ENCODE results near the gene PAX2. TPM values are rescaled to one million over a fixed set of nuclear protein-coding genes. Genes with fewer than 3 reads are reported as not detected.

The PAX2 gene
- total RNA-seq, 1 experiment from 2014 or later = not detected

DNA sequence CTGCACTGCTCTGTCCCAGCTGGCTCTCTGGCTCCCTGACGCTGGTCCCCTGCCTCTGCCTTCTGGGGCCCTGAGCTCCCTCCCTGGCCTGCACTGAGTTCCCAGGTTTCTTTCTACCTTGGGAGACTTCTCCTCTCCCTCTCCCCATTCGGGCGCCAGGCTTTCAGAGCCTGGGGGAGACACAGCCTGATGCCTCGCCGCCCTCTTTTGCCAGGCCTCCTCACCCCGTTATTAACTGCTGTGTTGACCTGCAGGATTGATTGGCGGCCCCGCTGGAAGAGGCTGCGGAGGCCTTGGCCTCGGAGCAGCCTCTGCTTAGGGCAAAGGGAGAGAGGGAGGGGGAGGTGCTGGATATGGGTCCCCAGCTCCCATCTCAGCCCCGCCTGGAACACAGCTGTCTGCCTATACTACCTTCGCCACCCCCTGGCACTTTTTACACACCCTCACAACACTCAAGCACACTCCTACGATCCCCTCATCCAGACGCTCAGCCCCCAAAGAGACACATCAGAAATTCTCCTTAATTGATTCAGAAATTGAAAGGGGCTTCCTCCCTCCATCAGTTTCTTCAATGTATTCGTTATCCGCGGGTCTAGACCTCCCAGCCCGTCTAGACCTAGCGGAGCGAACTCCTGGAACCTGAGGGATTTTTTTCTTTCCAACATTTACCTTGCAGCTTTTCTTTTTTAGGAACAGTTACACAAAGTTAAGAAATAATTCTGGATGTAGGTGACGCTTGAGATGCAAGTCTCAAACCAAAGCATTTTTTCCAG, 7.1 kb upstream of the PAX2 start:
- Histone ChIP-seq H2AFZ (no peak overlapping the region), H3K79me2 (ENCODE audit: low read depth) (no peaks in the 10 kb centered on the region), H3K27me3 (ENCODE audit: insufficient read depth, low read depth) (peaks cover 60% of the 10 kb centered on the region), H3K4me2 (no peak overlapping the region), H4K20me1 (ENCODE audit: insufficient read depth) (no peaks in the 10 kb centered on the region), H3K27ac (no peak overlapping the region), H3K9me2 (ENCODE audit: insufficient read depth) (no peaks in the 10 kb centered on the region), H3F3A (ENCODE audit: insufficient read depth, low read depth) (no peaks in the 10 kb centered on the region), H3K9me3 (ENCODE audit: insufficient read depth, low read depth) (no peaks in the 10 kb centered on the region), H3K4me3 (no peak overlapping the region), H3K4me1 (replicated peaks; ENCODE audit: insufficient read depth) (no peaks in the 10 kb centered on the region), H3K36me3 (ENCODE audit: low read depth) (no peaks in the 10 kb centered on the region)
- no TSS peak for BruUV-seq (replicated peaks)
- intact Hi-C loops (cut with micrococcal nuclease; ENCODE audit: unreplicated experiment) = no loop called here
- CTCF ChIA-PET = no interaction called here
- POLR2A ChIA-PET (ENCODE audit: unreplicated experiment) = no interaction called here
- no peak for TF ChIP-seq EZH2 (IDR thresholded peaks at IDR 0.05; ENCODE audit: low read depth)
- TF ChIP-seq, protein P1, sequence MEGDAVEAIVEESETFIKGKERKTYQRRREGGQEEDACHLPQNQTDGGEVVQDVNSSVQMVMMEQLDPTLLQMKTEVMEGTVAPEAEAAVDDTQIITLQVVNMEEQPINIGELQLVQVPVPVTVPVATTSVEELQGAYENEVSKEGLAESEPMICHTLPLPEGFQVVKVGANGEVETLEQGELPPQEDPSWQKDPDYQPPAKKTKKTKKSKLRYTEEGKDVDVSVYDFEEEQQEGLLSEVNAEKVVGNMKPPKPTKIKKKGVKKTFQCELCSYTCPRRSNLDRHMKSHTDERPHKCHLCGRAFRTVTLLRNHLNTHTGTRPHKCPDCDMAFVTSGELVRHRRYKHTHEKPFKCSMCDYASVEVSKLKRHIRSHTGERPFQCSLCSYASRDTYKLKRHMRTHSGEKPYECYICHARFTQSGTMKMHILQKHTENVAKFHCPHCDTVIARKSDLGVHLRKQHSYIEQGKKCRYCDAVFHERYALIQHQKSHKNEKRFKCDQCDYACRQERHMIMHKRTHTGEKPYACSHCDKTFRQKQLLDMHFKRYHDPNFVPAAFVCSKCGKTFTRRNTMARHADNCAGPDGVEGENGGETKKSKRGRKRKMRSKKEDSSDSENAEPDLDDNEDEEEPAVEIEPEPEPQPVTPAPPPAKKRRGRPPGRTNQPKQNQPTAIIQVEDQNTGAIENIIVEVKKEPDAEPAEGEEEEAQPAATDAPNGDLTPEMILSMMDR (conservative IDR thresholded peaks at IDR 0.05) = no peak
- no peak for DNase-seq

DNA sequence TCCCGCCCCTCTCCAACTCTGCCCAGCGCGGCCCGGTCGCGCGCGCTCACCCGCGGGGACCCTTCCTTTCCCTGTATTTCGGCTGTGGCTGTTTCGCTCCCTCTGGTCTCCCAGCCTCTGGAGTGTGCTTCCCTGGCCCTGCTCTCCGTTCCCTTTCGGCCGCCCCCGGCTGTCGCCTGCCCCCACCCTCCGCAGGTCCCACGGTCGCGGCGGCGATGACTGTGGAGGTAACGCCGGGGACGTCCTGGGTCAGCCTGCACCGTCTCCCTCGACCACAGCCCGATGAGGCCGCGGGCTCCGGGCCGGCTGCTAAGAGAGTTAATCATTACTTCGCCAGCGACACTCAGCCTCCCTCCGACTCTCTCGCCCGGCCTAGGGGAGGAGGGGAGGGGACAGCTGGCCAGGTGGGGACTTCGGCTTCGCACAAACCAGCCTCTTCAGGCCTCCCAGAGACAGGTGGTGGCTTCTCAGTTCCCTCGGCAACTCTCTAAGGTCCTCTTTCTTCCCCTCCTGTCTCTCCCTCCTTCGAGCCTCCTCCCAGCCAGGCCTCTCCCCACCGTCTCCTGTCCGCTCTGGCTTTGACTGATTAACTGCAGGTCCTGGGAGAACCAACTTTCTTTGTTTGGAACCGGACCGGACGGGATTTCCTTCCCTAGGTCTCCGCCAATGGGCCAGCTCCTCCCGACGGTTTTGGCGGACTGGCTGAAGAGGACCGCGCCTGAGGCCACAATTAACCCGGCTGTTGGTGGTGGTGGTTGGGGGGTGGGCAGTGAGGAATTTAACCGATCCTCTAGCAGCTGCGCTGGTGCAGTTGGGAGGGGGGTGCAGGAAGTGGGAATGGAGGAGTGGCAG, 5.6 kb upstream of the PAX2 start:
- no peaks in the 10 kb centered on the region for H3K9me3 ChIP-seq (ENCODE audit: insufficient read depth, low read depth)
- H2AFZ ChIP-seq = no peak overlapping the region
- BruUV-seq (replicated peaks) = no TSS peak
- no peak overlapping the region for H3K4me3 ChIP-seq
- no peak for DNase-seq
- H3K4me2 ChIP-seq = no peak overlapping the region
- H3K79me2 ChIP-seq (ENCODE audit: low read depth) = no peaks in the 10 kb centered on the region
- no peaks in the 10 kb centered on the region for H3K4me1 ChIP-seq (replicated peaks; ENCODE audit: insufficient read depth)
- POLR2A ChIA-PET (ENCODE audit: unreplicated experiment) = no interaction called here
- peaks cover 70% of the 10 kb centered on the region for H3K27me3 ChIP-seq (ENCODE audit: insufficient read depth, low read depth)
- TF ChIP-seq EZH2 (IDR thresholded peaks at IDR 0.05; ENCODE audit: low read depth) = no peak
- TF ChIP-seq, protein P1 (conservative IDR thresholded peaks at IDR 0.05) = no peak
- no peaks in the 10 kb centered on the region for H3K36me3 ChIP-seq (ENCODE audit: low read depth)
- no peaks in the 10 kb centered on the region for H3F3A ChIP-seq (ENCODE audit: insufficient read depth, low read depth)
- H3K9me2 ChIP-seq (ENCODE audit: insufficient read depth) = no peaks in the 10 kb centered on the region
- no peaks in the 10 kb centered on the region for H4K20me1 ChIP-seq (ENCODE audit: insufficient read depth)
- H3K27ac ChIP-seq = no peak overlapping the region
- CTCF ChIA-PET = no interaction called here
- intact Hi-C loops (cut with micrococcal nuclease; ENCODE audit: unreplicated experiment) = loop anchor here (5.0 kb wide), 1 partner anchor 177 kb away; no protein-coding TSS in a partner anchor

DNA sequence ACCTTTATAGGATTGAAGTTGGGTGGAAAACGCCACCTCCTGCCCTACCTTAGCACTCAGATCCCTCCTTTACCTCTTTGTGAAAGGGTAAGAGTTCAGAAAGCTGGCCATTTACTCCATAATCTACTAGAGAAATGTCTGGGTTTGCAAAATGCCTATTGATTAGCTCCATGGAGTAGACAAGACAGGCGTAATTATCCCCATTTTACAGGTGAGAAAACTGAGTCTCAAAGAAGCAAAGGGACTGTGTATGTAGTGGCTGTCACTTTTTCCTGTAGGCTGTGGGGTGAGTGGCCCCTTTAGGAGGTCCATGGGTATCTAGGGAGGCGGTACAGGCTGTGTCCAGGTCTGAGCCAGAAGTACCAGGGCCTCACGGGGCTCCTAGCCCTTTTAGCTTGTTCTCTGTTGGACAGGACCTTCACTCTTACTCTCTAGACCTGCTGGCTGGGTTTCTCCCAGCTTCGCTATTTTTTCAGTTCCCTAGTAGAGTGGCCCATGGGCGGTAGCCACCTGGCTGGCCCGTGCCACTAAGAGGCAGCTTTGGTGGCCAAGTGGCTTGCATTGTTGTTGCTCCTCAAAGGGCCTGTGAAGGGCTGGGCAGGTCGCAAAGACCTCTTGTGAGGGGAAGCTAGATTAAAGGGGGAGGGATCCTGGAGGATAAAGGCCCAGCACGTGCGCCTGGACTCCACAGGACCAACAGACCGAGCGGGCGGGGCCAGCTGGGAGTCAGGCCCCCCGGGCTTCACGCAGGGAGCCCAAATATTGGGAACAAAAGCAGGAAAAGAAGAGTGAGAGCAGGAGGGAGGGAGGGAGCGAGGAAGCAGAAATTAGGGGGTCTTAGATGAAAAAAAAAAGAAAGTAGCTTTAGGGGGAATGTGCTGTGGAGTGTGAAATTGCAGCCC, 4.7 kb upstream of the PAX2 start:
- Histone ChIP-seq H3K27me3 (ENCODE audit: insufficient read depth, low read depth) (peaks cover 70% of the 10 kb centered on the region), H3K27ac (no peak overlapping the region), H4K20me1 (ENCODE audit: insufficient read depth) (no peaks in the 10 kb centered on the region), H3K4me3 (no peak overlapping the region), H3K4me1 (replicated peaks; ENCODE audit: insufficient read depth) (no peaks in the 10 kb centered on the region), H3K4me2 (no peak overlapping the region), H3F3A (ENCODE audit: insufficient read depth, low read depth) (no peaks in the 10 kb centered on the region), H3K9me3 (ENCODE audit: insufficient read depth, low read depth) (no peaks in the 10 kb centered on the region), H3K79me2 (ENCODE audit: low read depth) (no peaks in the 10 kb centered on the region), H3K36me3 (ENCODE audit: low read depth) (no peaks in the 10 kb centered on the region), H2AFZ (no peak overlapping the region), H3K9me2 (ENCODE audit: insufficient read depth) (no peaks in the 10 kb centered on the region)
- no TSS peak for BruUV-seq (replicated peaks)
- CTCF ChIA-PET = interaction anchor here (0.6 kb wide), 1 partner anchor 108 kb away, joined by 4 read pairs; no protein-coding TSS in a partner anchor
- no peak for DNase-seq
- intact Hi-C loops (cut with micrococcal nuclease; ENCODE audit: unreplicated experiment) = loop anchor here (5.0 kb wide), 1 partner anchor 178 kb away; no protein-coding TSS in a partner anchor
- no peak for TF ChIP-seq EZH2 (IDR thresholded peaks at IDR 0.05; ENCODE audit: low read depth)
- TF ChIP-seq, protein P1 (conservative IDR thresholded peaks at IDR 0.05) = no peak
- POLR2A ChIA-PET (ENCODE audit: unreplicated experiment) = interaction anchor here (0.7 kb wide), 1 partner anchor 465 kb away, joined by 5 read pairs; no protein-coding TSS in a partner anchor

Data from PC-9 (cell line).